Eye (tissue), 1 donor: ENCODE data around the gene INHBA.

Experiments used
- DNase-seq: peaks from one replicate; pipeline ENCODE4 v3.0.0-alpha.2; 2015

The INHBA gene

DNA sequence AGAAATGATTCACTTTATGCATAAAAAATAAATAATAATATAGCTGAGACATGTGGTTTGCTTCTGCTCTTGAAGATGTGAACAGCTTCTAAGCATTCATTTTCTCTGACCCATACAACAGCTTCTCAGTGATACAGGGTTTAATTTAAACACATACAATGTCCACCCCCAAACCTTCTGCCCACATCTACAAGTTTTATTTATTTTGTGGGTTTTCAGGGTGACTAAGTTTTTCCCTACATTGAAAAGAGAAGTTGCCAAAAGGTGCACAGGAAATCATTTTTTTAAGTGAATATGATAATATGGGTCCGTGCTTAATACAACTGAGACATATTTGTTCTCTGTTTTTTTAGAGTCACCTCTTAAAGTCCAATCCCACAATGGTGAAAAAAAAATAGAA is 17.2 kb downstream of the INHBA start:
- DNase-seq: no peak

DNA sequence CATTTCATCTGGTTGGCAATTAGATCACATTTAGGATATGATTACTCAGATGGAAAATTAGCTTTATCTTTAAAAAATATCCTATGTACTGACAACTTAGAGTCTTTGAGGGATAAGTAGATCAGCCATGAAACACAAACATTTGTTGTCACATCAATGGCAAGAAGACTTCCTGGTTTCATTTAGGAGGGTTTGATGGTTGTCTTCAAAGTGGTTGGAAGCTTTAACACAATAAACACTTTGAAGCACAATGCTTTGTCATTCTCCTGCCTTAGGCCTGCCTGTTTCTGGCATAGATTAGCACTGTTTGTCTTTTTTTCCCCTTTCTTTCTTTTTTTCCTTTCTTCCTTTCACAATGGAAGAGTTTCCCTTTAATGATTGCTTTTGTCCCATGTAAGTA is 20.5 kb downstream of the INHBA start:
- no peak for DNase-seq

DNA sequence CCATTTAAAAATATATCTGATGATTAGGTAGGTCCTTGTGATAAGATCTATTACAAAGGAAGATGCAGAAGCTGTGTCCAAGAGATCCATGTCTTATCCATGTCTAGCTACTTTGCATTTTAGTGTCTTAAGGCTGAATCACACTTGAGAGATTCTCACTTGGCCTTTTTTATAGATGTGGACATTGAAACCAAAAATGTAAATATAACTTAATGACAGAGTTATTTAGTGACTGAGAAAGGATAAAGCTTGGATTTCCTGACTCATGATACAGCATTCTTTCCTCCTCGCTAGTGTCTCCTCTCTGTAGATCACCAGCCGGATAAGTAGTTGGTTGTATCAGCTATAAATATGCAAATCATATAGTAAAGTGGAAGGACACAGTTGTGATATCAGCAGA is 23.3 kb downstream of the INHBA start:
- DNase-seq: no peak

DNA sequence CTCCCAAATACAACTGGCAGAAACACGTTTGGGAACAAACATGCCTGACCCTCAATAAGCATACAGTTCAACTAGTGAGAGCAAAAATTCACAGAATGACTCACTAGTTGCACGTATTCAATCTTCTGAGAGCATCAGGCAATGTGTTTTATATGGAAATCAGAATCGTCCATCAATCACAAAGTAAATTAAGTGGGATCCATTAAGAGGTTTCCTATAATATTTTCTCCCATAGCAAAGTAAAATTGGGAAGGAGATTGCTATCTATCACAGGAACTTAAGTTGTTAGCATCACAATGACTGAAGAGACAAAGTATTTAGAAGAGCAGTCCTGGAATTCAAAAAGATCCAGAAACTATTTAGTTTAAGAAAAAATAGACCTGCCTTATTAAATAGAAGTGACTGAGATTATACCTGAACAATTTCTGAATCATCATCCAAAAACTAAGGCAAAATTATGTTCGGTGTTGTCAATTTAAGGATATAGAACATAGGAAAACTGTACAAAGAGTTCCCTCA is 28.3 kb downstream of the INHBA start:
- DNase-seq: no peak

DNA sequence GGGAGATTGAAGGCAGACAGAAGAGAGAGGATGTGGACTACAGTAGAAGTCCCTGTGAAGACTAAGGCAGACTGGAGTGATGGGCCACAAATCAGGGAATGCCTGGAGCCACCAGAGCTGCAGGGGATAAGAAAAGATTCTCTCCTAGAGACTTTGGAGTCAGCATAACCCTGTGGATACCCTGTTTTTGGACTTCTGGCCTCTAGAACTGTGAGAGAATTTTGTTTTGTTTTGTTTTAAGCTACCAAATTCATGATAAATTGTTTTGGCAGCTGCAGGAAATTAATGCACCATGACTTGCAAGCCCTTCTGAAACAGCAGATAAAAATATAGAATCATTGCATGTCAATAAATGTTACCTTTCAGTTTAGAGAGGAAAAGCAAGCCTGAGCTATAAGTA is 41.3 kb downstream of the INHBA start:
- no peak for DNase-seq

DNA sequence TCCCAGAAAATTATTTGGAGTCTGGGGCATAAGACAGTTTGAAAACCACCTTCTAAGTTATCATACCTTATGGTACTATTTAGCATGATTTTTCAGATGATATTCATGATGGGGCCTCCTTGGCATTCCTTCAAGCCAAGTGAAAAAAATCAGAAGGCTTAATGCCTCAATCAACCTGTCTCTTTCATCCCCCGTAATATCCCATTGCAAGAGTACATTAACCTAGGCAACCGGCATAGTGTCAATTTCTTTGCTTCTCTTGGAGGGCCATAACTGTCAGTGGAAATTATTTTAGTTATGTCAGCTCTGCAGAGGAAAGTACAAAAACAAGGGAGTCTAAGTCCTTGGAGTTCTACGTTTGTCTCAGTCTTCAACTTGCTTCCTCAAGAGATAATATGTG is 43.4 kb downstream of the INHBA start:
- no peak for DNase-seq

DNA sequence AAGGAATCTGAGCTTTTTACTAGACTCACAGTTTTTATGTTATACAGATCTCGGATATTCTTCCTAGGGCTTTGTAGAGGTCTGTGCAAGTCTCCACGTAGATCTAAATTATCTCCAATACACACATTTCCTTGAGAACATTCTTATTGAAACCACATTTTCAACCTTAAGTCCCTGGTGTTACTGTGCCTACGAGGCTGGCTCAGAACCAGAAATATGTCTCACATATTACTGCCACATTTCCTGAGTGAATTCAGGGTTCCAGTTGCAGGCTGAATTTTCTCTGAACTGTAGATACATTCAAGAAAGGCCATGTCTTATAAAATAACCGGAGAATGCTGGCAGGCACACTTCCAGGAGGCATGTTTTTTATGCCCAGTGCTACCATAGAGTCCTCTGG is 46.5 kb downstream of the INHBA start:
- peak; percentile 35 for DNase-seq

DNA sequence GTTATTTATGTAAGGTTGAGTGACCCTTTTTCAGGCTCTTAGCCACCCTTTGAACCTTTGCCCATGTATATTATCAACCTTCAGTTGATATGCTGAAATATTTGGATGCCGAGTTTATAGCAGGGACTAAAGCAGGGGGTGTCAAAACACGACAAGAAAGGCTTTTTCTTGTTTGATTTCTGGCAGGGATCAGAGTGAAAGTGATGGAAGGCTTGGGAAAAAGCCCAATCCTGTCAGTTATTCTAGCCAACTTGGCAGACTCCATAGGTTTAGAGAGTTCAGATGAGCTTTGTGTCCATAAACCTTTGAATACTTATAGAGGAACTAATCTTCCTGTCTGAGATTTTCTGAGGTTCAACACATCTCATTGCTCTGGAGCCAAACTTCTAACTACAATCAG is 47.5 kb downstream of the INHBA start:
- DNase-seq: peak; percentile 39

DNA sequence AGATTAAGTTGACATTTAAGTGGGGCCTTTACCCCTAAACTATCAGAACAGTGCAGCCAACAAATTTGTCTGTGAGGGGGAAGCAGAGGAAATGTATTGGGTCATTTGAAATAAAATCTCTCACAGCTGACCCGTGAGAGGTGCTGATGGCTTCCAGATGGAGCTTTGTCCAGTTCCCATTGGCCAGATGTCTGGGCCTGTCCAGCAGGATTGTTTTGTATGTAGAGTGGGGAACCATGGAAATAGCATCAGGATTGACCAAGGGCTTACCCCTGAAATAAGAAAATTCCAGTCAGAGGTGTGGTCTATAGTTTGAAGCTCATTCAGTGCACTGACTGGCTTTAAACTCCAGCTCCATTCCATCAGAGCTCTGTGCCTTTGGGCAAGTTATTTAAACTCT is 50.6 kb downstream of the INHBA start:
- DNase-seq: no peak

DNA sequence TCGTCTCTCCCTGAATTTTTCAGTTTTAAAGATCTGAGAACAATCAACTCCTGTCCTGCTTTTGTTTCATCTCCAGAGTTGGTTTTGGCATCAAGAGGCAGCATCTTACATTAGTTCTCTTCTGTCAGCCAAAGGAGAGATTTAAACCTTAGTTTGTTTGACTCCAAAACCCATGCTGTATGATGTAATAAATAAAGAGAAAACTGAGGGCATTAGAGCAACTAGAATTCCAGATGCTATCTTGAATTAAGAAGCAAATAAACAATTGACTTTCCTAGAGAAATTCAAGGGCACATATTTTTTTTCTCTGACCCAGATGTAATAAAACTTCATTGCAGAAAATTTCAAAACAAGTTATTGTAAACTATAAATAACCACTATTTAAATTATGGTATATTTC is 54.4 kb downstream of the INHBA start:
- no peak for DNase-seq

DNA sequence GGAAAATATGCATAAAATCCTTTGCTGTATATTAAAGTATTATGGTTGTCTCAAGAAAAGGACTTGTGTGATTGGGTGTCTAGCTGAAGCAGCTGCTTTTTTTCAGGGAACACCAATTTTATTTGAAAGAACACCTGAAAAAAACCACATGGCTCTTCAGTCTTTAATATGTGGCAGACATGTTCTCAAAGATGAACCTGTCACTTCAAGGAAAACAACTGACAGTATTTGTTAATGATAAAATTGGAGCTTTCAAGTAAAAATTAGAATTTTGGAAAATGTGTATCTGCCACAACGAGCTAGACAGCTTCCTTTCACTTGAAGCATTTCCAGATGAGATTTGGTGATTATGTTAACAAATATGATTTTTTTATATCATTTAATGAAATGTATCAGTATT is 59.3 kb downstream of the INHBA start:
- DNase-seq: no peak

DNA sequence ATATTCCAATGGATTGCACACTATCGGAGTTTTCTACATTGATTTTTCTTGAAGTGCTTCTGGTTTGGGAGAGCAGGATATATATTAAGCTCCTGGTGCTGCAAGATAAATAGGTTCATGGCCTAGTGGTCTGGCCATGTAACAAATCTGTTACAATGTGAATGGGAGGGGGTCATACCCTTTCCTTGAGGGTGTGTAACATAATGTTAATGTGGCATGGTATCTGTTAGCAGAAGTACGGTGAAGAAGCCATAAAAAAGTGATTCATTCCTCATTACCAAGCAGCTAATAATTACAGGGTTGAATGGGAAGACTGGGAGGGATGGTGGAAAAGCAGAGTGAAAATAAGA is 61.2 kb downstream of the INHBA start:
- no peak for DNase-seq

DNA sequence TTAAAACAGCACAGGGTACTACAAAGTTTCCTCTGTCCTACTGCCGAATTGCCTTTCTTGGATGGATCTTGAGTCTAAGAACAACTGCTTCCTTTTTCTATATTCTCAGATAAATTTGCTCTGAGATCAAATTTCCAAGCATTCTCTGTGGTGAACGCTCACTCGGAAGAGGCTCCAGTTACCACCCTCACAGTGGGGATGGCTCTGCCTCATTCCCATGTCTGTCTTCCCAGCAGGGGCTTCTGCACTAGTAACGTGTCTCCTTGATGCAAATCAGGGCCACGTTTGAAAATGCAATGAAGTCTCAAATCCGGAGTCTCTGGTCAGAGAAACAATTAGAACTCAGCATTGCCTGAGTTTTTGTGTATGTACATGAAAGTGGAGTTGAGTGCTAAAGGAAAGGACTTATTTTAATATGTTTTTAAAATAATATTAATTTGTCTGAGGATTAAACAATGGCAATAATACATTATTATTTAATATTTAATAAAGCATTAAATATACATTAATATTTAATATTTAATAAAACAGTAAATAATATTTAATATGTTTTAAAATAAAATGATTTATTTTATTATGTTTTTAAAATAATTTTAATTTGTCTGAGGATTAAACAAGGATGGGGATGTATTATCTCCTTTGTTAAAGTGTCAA is 61.8 kb downstream of the INHBA start:
- DNase-seq: no peak

DNA sequence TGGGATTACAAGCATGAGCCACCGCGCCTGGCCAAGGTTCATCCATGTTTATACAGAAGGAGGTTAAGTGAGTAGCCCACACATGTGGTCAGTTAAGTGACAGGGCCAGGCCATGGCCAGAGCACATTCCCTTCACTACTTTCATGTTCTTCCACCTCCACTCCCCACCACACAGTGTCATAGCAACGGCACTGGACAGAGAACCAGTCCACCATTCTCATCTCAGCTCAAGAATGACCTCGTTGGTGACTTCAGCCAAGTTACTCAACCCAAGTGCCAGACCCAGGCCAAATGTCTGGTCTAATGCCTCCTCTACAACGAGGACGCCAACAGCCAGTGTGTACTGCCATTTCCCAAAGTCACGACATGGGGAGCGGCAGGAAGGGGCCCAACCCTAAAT is 62.4 kb downstream of the INHBA start:
- DNase-seq: no peak

DNA sequence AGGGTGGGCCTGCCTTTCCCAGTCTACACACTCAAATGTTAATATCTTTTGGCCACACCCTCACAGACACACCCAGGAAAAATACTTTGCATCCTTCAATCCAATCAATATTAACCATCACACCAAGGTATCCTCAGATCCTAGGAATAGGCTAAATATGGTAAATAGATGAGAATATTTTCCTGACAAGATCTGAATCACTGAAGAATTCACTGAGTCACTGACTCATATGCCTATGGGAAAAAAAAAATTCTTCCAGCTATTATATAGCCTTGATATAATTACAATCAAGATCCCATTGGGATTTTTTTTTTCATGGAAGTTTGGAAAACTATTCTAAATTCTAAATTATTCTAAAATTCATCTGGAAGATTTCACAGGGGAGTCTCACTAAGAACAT is 65.8 kb downstream of the INHBA start:
- no peak for DNase-seq
